HG03103 (cell line): ENCODE results near the gene MAP10.
"Not testable (repeated sequence)": the region's sequence is repeated elsewhere in the genome, so short reads cannot be mapped to it uniquely, and the experiment has no call there.

Experiments
- ATAC-seq: cut with Tn5 transposase; IDR thresholded peaks from one replicate; pipeline ENCODE4 v1.9.1; 2021; ENCODE audit warnings: low read depth; ENCODE audit not compliant: unreplicated experiment

Gene MAP10

GRCh38 chr1:232805269-232806185 is at the start of gene MAP10:
Gene MAP10 (plus strand): TSS chr1:232805416. CDS start chr1:232805450, 34 bp downstream.
- ATAC-seq = peak; percentile 78

GRCh38 chr1:232764458-232765251 is 40.6 kb upstream of the MAP10 start:
- no peak for ATAC-seq

GRCh38 chr1:232765542-232765941 is 39.7 kb upstream of the MAP10 start:
- ATAC-seq = no peak

- no peak for ATAC-seq
These were observed 38.9 kb upstream of the MAP10 start for GRCh38 chr1:232766241-232766890.

- ATAC-seq = no peak
These were observed 38.3 kb upstream of the MAP10 start for GRCh38 chr1:232766904-232767303.

GRCh38 chr1:232767305-232768074 is 37.7 kb upstream of the MAP10 start:
- ATAC-seq = no peak

- no peak for ATAC-seq
These were observed 36.4 kb upstream of the MAP10 start for GRCh38 chr1:232768793-232769192.

- ATAC-seq = no peak
These were observed 35.5 kb upstream of the MAP10 start for GRCh38 chr1:232769733-232770132.

- no peak for ATAC-seq
These were observed 31.5 kb upstream of the MAP10 start for GRCh38 chr1:232773752-232774151.

- ATAC-seq = no peak
These were observed 28.6 kb upstream of the MAP10 start for GRCh38 chr1:232776526-232777106.

GRCh38 chr1:232780354-232780753 is 24.9 kb upstream of the MAP10 start:
- no peak for ATAC-seq

GRCh38 chr1:232784794-232785193 is 20.4 kb upstream of the MAP10 start:
- no peak for ATAC-seq

- ATAC-seq = not testable (repeated sequence)
These were observed 19.6 kb upstream of the MAP10 start for GRCh38 chr1:232785630-232786029.

- no peak for ATAC-seq
These were observed 18.3 kb upstream of the MAP10 start for GRCh38 chr1:232786845-232787455.

GRCh38 chr1:232788235-232788872 is 16.9 kb upstream of the MAP10 start:
- no peak for ATAC-seq

- ATAC-seq = no peak
These were observed 15.6 kb upstream of the MAP10 start for GRCh38 chr1:232789651-232790050.

GRCh38 chr1:232792949-232793348 is 12.3 kb upstream of the MAP10 start:
- ATAC-seq = no peak

- ATAC-seq = no peak
These were observed 11.3 kb upstream of the MAP10 start for GRCh38 chr1:232793944-232794343.

GRCh38 chr1:232795497-232796053 is 9.6 kb upstream of the MAP10 start:
- ATAC-seq = no peak
